ENCODE data around the gene CRLF1.

DNA sequence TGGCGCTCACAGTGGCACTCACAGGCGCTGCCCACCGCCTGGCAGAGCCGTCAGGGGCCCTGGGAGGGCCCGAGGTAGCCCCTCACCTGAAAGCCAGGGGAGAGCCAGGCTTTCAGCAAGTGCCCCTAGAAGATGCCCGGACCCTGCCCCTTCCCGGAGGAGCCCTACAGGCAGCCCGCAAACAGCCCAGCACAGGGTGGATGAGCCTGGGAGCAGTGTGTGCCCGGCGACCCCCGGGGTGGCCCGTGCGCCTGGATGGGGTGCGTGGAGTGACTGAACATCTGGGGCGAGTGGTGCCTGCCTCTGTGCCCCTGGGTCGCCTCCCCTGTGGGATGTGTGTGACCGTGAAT, 1.4 kb downstream of the CRLF1 start:
- TF ChIP-seq CTCF (IDR thresholded peaks at IDR 0.05; ENCODE audit: low read length) (no peak), EZH2 (IDR thresholded peaks at IDR 0.05; ENCODE audit: borderline replicate concordance, low read length) (no peak)

Measured in OCI-LY1 (cell line).